ENCODE results near the gene SPATA2L. TPM values are rescaled to one million over a fixed set of nuclear protein-coding genes. Genes with fewer than 3 reads are reported as not detected.
"Not testable (repeated sequence)": the region's sequence is repeated elsewhere in the genome, so short reads cannot be mapped to it uniquely, and the experiment has no call there.

The SPATA2L gene
- total RNA-seq, 1 donor from 2014 or later: 7.6 TPM

- Histone ChIP-seq H3K4me1 (no peaks in the 10 kb centered on the region), H3K27me3 (no peaks in the 10 kb centered on the region), H3K9me3 (ENCODE audit: low read depth) (peaks cover 22% of the 10 kb centered on the region), H3K4me2 (no peak overlapping the region), H4K20me1 (ENCODE audit: low read depth) (no peaks in the 10 kb centered on the region), H3K27ac (no peak overlapping the region), H2AFZ (replicated peaks) (no peak overlapping the region), H3K79me2 (ENCODE audit: low read depth) (no peaks in the 10 kb centered on the region), H3F3A (ENCODE audit: low read depth) (no peaks in the 10 kb centered on the region), H3K9ac (no peak overlapping the region), H3K4me3 (no peak overlapping the region), H3K36me3 (peaks cover 22% of the 10 kb centered on the region)
- peaks cover 42% of the 10 kb centered on the region for H3K9me3 Mint-ChIP-seq
- H3K27ac Mint-ChIP-seq: no peak overlapping the region
- TF ChIP-seq CTCF (IDR thresholded peaks at IDR 0.05): no peak
- TF ChIP-seq EZH2 (IDR thresholded peaks at IDR 0.05): no peak
- no peak for TF ChIP-seq EZH2phosphoT487 (IDR thresholded peaks at IDR 0.05)
- peak; percentile 32 for DNase-seq (ENCODE audit: low spot score)
- peaks cover 2% of the 10 kb centered on the region for H3K27me3 Mint-ChIP-seq (ENCODE audit: insufficient read depth, low read depth)
- H3K4me1 Mint-ChIP-seq: no peaks in the 10 kb centered on the region
- H3K4me3 Mint-ChIP-seq: no peak overlapping the region
- peaks cover 42% of the 10 kb centered on the region for H3K36me3 Mint-ChIP-seq
Measured at GRCh38 chr16:89678258-89678657, 23.2 kb downstream of the SPATA2L start.

- Histone ChIP-seq H3K9me3 (ENCODE audit: low read depth) (peaks cover 7% of the 10 kb centered on the region), H3F3A (ENCODE audit: low read depth) (no peaks in the 10 kb centered on the region), H3K4me1 (no peaks in the 10 kb centered on the region), H3K27ac (no peak overlapping the region), H3K79me2 (ENCODE audit: low read depth) (no peaks in the 10 kb centered on the region), H3K9ac (no peak overlapping the region), H4K20me1 (ENCODE audit: low read depth) (no peaks in the 10 kb centered on the region), H3K4me2 (no peak overlapping the region), H3K27me3 (no peaks in the 10 kb centered on the region), H3K4me3 (no peak overlapping the region), H3K36me3 (peaks cover 5% of the 10 kb centered on the region), H2AFZ (replicated peaks) (no peak overlapping the region)
- no peak for DNase-seq (ENCODE audit: low spot score)
- Mint-ChIP-seq H3K4me3 (no peak overlapping the region), H3K27me3 (ENCODE audit: insufficient read depth, low read depth) (no peaks in the 10 kb centered on the region), H3K27ac (no peak overlapping the region), H3K36me3 (peaks cover 32% of the 10 kb centered on the region), H3K9me3 (peaks cover 14% of the 10 kb centered on the region), H3K4me1 (no peaks in the 10 kb centered on the region)
- TF ChIP-seq EZH2 (IDR thresholded peaks at IDR 0.05): no peak
- no peak for TF ChIP-seq EZH2phosphoT487 (IDR thresholded peaks at IDR 0.05)
- TF ChIP-seq CTCF (IDR thresholded peaks at IDR 0.05): no peak
Measured at GRCh38 chr16:89672177-89672941, 29.1 kb downstream of the SPATA2L start.

- H3K27me3 Mint-ChIP-seq (ENCODE audit: insufficient read depth, low read depth); H3K27ac Mint-ChIP-seq; H4K20me1 ChIP-seq (ENCODE audit: low read depth); H3K27me3 ChIP-seq; DNase-seq (ENCODE audit: low spot score); H3F3A ChIP-seq (ENCODE audit: low read depth); H3K79me2 ChIP-seq (ENCODE audit: low read depth); H3K4me3 ChIP-seq; H3K4me3 Mint-ChIP-seq; H3K9ac ChIP-seq; H3K9me3 ChIP-seq (ENCODE audit: low read depth); H3K4me1 Mint-ChIP-seq; H2AFZ ChIP-seq (replicated peaks); H3K27ac ChIP-seq; H3K4me2 ChIP-seq; H3K36me3 ChIP-seq; H3K4me1 ChIP-seq: not testable (repeated sequence)
- Mint-ChIP-seq H3K9me3 (peaks cover 15% of the 10 kb centered on the region), H3K36me3 (peaks cover 30% of the 10 kb centered on the region)
Measured at GRCh38 chr16:89671565-89671964, 29.9 kb downstream of the SPATA2L start.
